Mucosa of rectum (tissue), 2 donors: ENCODE data around the gene WFIKKN1.

ENCODE experiments used
- H3K27ac ChIP-seq, 2 donors: one replicate each; pipeline ENCODE4 v1.7.0; 2013; ENCODE audit warnings: inconsistent platforms in 2 of 2, low read depth in 2 of 2, low read length in 2 of 2
- H3K27me3 ChIP-seq, 2 donors: one replicate each; pipeline ENCODE4 v1.7.0; 2013; ENCODE audit warnings: low read length in 2 of 2; ENCODE audit not compliant: control insufficient read depth in 2 of 2, insufficient read depth in 2 of 2
- H3K36me3 ChIP-seq, 2 donors: one replicate each; pipeline ENCODE4 v1.7.0; 2013; ENCODE audit warnings: low read length in 2 of 2; ENCODE audit not compliant: control insufficient read depth in 2 of 2, insufficient read depth in 2 of 2
- H3K4me1 ChIP-seq, 2 donors: one replicate each; pipeline ENCODE4 v1.7.0; 2013; ENCODE audit warnings: low read length in 2 of 2, mild to moderate bottlenecking in 1 of 2; ENCODE audit not compliant: control insufficient read depth in 2 of 2, insufficient read depth in 2 of 2
- H3K4me3 ChIP-seq, 2 donors: one replicate each; pipeline ENCODE4 v1.7.0; 2013; ENCODE audit warnings: low read length in 2 of 2
- H3K9ac ChIP-seq, 2 donors: one replicate each; pipeline ENCODE4 v1.7.0; 2013; ENCODE audit warnings: low read length in 2 of 2, low read depth in 1 of 2, mild to moderate bottlenecking in 1 of 2
- H3K9me3 ChIP-seq, 2 donors: one replicate each; pipeline ENCODE4 v1.7.0; 2013; ENCODE audit warnings: low read length in 2 of 2; ENCODE audit not compliant: control insufficient read depth in 2 of 2
- donor health status: healthy.
- donor health status: Normal muscosa, but diverticular disease.

Gene WFIKKN1

DNA sequence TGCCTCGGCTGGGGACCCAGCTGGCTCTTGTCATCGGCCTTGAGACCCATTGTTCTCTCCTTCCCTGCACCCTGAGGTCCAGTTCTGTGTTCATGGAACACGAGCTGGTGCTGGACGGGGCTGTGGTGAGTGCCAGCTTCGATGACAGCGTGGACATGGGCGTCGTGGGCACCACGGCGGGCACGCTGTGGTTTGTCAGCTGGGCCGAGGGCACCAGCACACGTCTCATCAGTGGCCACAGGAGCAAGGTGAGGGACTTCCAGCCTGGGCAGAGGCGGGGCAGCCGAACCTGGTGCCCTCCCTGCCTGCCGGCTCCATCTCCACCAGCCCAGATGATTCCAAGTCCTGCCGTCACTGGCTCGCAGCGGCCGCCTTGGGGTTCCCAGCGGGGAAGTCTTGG lies 31.8 kb downstream of the WFIKKN1 start:
- Histone ChIP-seq H3K4me3 (no peak overlapping the region), H3K9me3 (no peaks in the 10 kb centered on the region), H3K36me3 (peaks cover 1 to 2% of the 10 kb centered on the region in 2 donors), H3K27ac (no peak overlapping the region), H3K27me3 (no peaks in the 10 kb centered on the region), H3K4me1 (peaks cover 12 to 13% of the 10 kb centered on the region in 2 donors), H3K9ac (no peak overlapping the region)

GRCh38 chr16:666572-666971 lies 35.8 kb downstream of the WFIKKN1 start:
- no peak overlapping the region for H3K9ac ChIP-seq
- H3K4me1 ChIP-seq = peaks cover 12 to 15% of the 10 kb centered on the region in 2 donors
- H3K27ac ChIP-seq = no peak overlapping the region
- no peaks in the 10 kb centered on the region for H3K9me3 ChIP-seq
- no peak overlapping the region for H3K4me3 ChIP-seq
- H3K36me3 ChIP-seq = peaks cover 16 to 21% of the 10 kb centered on the region in 2 donors
- no peaks in the 10 kb centered on the region for H3K27me3 ChIP-seq

DNA sequence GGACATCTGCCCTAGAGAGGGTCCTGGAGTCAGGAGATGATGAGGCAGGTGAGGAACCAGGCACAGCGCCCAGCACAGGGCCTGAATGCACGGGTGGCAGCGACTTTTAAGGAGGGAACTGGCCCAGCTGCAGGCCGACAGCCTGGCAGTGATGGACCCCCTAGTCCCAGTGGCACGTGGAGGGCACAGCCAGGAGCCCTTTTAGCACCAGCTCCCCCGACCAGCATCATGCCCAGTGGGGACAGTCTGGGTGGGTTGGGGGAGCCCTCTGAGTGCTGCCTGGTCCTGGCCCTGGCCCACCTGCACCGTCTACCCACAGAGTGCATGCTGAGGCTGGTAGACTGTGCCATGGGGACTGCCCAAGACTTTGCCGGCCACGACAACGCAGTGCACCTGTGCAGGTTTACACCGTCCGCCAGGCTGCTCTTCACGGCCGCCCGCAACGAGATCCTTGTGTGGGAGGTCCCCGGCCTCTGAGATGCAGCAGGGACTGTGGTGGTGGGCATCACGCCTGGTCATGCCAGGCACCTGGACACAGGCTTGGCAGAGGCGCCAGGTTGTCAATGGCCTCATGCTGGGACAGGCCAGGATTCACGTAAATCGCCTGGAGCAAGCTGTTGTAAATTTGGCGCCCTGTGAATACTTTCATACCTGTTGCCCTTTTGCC lies 36.5 kb downstream of the WFIKKN1 start:
- Histone ChIP-seq H3K4me3 (peak overlapping the region in 1 of 2 donors; percentile 57), H3K27ac (peak overlapping the region; percentile 78 to 80), H3K4me1 (peaks cover 12 to 13% of the 10 kb centered on the region in 2 donors), H3K9me3 (no peaks in the 10 kb centered on the region), H3K36me3 (peaks cover 20 to 25% of the 10 kb centered on the region in 2 donors), H3K9ac (peak overlapping the region; percentile 65 to 87), H3K27me3 (no peaks in the 10 kb centered on the region)

- Histone ChIP-seq H3K36me3 (peaks cover 25 to 32% of the 10 kb centered on the region in 2 donors), H3K9ac (peak within 1 kb of the TSS; percentile 77 to 87), H3K27ac (peak within 1 kb of the TSS; percentile 78 to 80), H3K9me3 (no peaks in the 10 kb centered on the region), H3K4me3 (peak within 1 kb of the TSS; percentile 73 to 81), H3K4me1 (peaks cover 12 to 13% of the 10 kb centered on the region in 2 donors), H3K27me3 (no peaks in the 10 kb centered on the region)
Measured at GRCh38 chr16:667780-668518, 37.2 kb downstream of the WFIKKN1 start, which contains the start of gene RHOT2. Gene RHOT2, plus strand, starts transcription at chr16:668132. Its CDS starts 68 bp downstream, at chr16:668200.

GRCh38 chr16:668519-669171 lies 37.9 kb downstream of the WFIKKN1 start:
- Histone ChIP-seq H3K36me3 (peaks cover 30 to 37% of the 10 kb centered on the region in 2 donors), H3K4me1 (peaks cover 12 to 13% of the 10 kb centered on the region in 2 donors), H3K27me3 (no peaks in the 10 kb centered on the region), H3K9ac (peak overlapping the region; percentile 77 to 87), H3K27ac (peak overlapping the region; percentile 78 to 80), H3K9me3 (no peaks in the 10 kb centered on the region), H3K4me3 (peak overlapping the region; percentile 73 to 81)

DNA sequence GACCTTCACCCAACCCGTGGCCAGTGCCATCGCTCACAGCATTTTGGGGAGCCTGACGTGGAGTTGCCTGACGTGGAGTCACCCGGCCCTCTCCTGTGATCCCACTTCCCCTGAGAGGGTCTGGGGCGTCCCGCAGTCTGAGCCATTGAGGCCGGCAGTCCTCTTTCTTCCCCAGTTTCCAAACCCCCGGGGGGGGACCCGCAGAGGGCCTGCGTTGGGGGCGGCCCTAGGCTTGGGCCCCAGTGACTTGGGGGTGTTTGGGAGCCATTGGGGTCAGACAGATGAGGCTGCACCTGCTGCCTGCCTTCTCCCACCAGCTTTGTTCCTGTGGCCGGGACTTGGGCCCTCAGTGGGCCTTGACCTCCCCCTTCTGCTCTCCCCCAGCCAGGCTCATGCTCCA lies 38.9 kb downstream of the WFIKKN1 start:
- H3K27me3 ChIP-seq = no peaks in the 10 kb centered on the region
- no peak overlapping the region for H3K4me3 ChIP-seq
- peaks cover 30 to 37% of the 10 kb centered on the region in 2 donors for H3K36me3 ChIP-seq
- H3K27ac ChIP-seq = no peak overlapping the region
- no peak overlapping the region for H3K9ac ChIP-seq
- no peaks in the 10 kb centered on the region for H3K9me3 ChIP-seq
- peaks cover 13 to 14% of the 10 kb centered on the region in 2 donors for H3K4me1 ChIP-seq

- H3K27me3 ChIP-seq = no peaks in the 10 kb centered on the region
- no peak overlapping the region for H3K27ac ChIP-seq
- no peak overlapping the region for H3K9ac ChIP-seq
- H3K4me3 ChIP-seq = no peak overlapping the region
- H3K9me3 ChIP-seq = no peaks in the 10 kb centered on the region
- peaks cover 22% of the 10 kb centered on the region in 2 donors for H3K4me1 ChIP-seq
- H3K36me3 ChIP-seq = peaks cover 30 to 37% of the 10 kb centered on the region in 2 donors
Measured at GRCh38 chr16:670485-671352, 39.9 kb downstream of the WFIKKN1 start.

DNA sequence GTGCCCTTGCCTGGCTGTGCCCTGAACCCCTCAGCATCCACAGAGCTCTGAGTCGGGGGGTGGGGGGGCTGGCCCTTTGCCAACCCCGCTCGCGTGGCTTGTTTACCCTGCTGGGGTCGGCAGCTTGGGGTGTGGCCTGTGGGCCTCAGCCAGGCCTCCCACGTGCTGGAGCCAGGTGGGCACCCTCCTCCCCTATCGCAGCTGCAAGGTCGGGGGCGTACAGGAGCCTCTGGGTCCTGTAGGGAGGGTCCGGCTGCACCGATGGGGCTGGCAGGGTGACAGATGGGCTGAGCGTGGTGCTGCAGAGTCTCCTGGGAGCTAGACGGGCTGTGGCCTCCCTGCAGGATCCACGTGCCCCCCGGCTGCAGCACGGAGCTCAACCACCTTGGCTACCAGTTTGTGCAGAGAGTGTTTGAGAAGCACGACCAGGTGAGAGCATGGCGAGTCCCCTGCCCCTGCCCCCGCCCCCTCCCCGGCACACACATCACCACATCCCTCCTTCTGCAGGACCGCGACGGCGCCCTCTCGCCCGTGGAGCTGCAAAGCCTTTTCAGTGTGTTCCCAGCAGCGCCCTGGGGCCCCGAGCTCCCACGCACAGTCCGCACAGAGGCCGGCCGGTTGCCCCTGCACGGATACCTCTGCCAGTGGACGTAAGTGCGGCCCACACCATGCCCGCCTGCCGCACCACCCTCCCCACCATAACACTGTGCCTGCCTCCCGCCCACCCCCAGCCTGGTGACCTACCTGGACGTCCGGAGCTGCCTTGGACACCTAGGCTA lies 40.8 kb downstream of the WFIKKN1 start:
- peaks cover 28 to 29% of the 10 kb centered on the region in 2 donors for H3K4me1 ChIP-seq
- H3K27me3 ChIP-seq = no peaks in the 10 kb centered on the region
- no peak overlapping the region for H3K27ac ChIP-seq
- no peak overlapping the region for H3K4me3 ChIP-seq
- no peak overlapping the region for H3K9ac ChIP-seq
- H3K9me3 ChIP-seq = no peaks in the 10 kb centered on the region
- peaks cover 30 to 37% of the 10 kb centered on the region in 2 donors for H3K36me3 ChIP-seq

- Histone ChIP-seq H3K4me1 (peaks cover 34 to 35% of the 10 kb centered on the region in 2 donors), H3K4me3 (no peak overlapping the region)
Measured at GRCh38 chr16:672371-672770, 41.6 kb downstream of the WFIKKN1 start.

More at GRCh38 chr16:672371-672770, 41.6 kb downstream of the WFIKKN1 start:
- Histone ChIP-seq H3K27me3 (no peaks in the 10 kb centered on the region), H3K27ac (no peak overlapping the region), H3K36me3 (peaks cover 30 to 37% of the 10 kb centered on the region in 2 donors), H3K9me3 (no peaks in the 10 kb centered on the region), H3K9ac (no peak overlapping the region)
